GM12891 (cell line): Measurements from ENCODE around the gene WDFY3.

Experiments
- POLR2A ChIP-seq: IDR thresholded peaks from 2 replicates; pipeline ENCODE4 v1.6.1; 2011; ENCODE audit warnings: low read depth, low read length, control low read depth
- POLR2AphosphoS5 ChIP-seq: IDR thresholded peaks from 2 replicates; pipeline ENCODE4 v1.6.1; 2011; ENCODE audit warnings: low read depth, low read length, control low read depth
- TAF1 ChIP-seq: IDR thresholded peaks from 2 replicates; pipeline ENCODE4 v1.6.1; 2011; ENCODE audit warnings: low read depth, low read length, control low read depth

DNA sequence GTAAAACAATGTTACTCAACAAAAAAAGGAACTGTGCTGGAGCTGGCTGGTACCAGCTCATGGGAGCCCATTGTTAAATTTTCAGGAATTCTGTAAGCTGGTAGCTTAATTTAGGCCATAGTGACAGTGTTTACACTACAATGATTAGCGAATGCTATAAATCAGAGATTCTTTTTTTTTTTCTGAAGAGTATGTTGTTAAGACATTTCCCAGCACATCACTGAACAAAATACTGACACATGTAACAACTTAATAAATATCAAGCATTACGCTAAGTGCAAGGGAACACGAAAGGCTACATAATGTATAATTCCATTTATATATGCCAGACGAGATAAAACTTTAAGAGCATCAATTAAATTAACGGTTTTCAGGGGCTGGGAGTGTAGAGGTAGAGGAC, 4.4 kb downstream of the WDFY3 start:
- TF ChIP-seq POLR2AphosphoS5, result no peak
- no peak for TF ChIP-seq TAF1
- no peak for TF ChIP-seq POLR2A
